Thyroid gland (tissue), 4 donors: ENCODE results near the gene NEK6. TPM values are rescaled to one million over a fixed set of nuclear protein-coding genes. Genes with fewer than 3 reads are reported as not detected.

Source experiments
- DNase-seq, 2 donors: peaks; one replicate each; pipeline ENCODE4 v3.0.0-alpha.2; 2019
- H3K27ac ChIP-seq, 3 donors: fragments of 200-600 bp; sonication (generic); 1 replicate in 2 of 3; 2 replicates in 1 of 3; pipeline ENCODE4 v1.5.1; 2016 to 2019; ENCODE audit warnings: mild to moderate bottlenecking in 1 of 3, moderate library complexity in 1 of 3
- H3K27me3 ChIP-seq: fragments of 200-600 bp; sonication (generic); one replicate; pipeline ENCODE4 v1.5.1; 2019
- H3K36me3 ChIP-seq, 2 donors: fragments of 200-600 bp; sonication (generic); one replicate each; pipeline ENCODE4 v1.5.1; 2016 to 2019
- H3K4me1 ChIP-seq, 2 donors: fragments of 200-600 bp; sonication (generic); one replicate each; pipeline ENCODE4 v1.5.1; 2017 to 2019
- H3K4me3 ChIP-seq, 3 donors: fragments of 200-600 bp; sonication (generic); replicated peaks in 1 of 3; 1 replicate in 2 of 3; 2 replicates in 1 of 3; pipeline ENCODE4 v1.5.1; 2016; ENCODE audit warnings: mild to moderate bottlenecking in 1 of 3
- H3K9me3 ChIP-seq: fragments of 200-600 bp; sonication (generic); one replicate; pipeline ENCODE4 v1.5.1; 2017
- POLR2A ChIP-seq, 2 donors: fragments of 450-650 bp; IDR thresholded peaks; one replicate each; pipeline ENCODE4 v1.6.1; 2017; ENCODE audit warnings: antibody characterized with exemption in 2 of 2, mild to moderate bottlenecking in 2 of 2, moderate library complexity in 1 of 2
- whole genome bisulfite sequencing, 2 donors: methylation state at CpG; one replicate each; pipeline ENCODE4 v1.1.5; 2017; 5-methylcytosine and 5-hydroxymethylcytosine counted together
- intact Hi-C: fragments of 100-400 bp; cut with DNase I; formaldehyde crosslinking; loops from one replicate; pipeline ENCODE4 v1.15.1; 2023
- total RNA-seq, 4 donors: library from RNA; depleted of rRNA; stranded (reverse); fragments of >200 nt; gene quantifications; one replicate each; pipeline ENCODE4 v1.2.3, GENCODE V29; 2016
- TF ChIP-seq, protein P1 (sequence below), 6 experiments: fragments of 200-600 bp in 3 of 6; fragments of 450-650 bp in 3 of 6; sonication (generic) in 3 of 6; IDR thresholded peaks; one replicate each; pipeline ENCODE4 v1.5.1; 2016 to 2019; ENCODE audit warnings: antibody characterized with exemption in 6 of 6, mild to moderate bottlenecking in 2 of 6, inconsistent platforms in 1 of 6, moderate library complexity in 1 of 6

NEK6 gene
- total RNA-seq, 4 donors from 2014 or later: 10.7 to 12.8 (median 11.0) TPM

DNA sequence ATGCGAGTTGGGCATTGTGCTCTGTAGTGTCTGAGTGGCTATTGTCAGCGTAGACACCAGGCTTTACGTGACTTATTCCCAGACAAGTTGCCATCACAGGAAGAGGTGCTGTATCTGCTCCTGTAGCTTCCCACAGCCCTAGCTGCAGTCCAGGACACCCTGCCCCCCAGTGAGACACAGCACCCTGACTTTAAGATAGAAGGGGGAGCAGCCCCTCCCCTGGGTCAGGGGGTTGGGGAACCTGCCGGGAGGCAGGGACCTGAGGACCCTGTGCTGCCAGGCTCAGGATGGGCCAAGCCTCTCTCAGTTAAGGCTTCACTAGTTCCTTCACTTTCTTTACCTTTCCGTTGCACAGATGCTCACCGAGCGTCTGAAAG lies 75.4 kb downstream of the NEK6 start:
- Histone ChIP-seq H3K36me3 (no peaks in the 10 kb centered on the region), H3K9me3 (no peaks in the 10 kb centered on the region), H3K27me3 (no peaks in the 10 kb centered on the region), H3K27ac (no peak overlapping the region), H3K4me3 (no peak overlapping the region), H3K4me1 (no peaks in the 10 kb centered on the region)
- WGBS, 2 donors: 91 to 96% methylated on average over 7 of the region's 7 CpGs
- DNase-seq: no peak
- TF ChIP-seq POLR2A (IDR thresholded peaks at IDR 0.05): no peak
- intact Hi-C loops: no loop called here

DNA sequence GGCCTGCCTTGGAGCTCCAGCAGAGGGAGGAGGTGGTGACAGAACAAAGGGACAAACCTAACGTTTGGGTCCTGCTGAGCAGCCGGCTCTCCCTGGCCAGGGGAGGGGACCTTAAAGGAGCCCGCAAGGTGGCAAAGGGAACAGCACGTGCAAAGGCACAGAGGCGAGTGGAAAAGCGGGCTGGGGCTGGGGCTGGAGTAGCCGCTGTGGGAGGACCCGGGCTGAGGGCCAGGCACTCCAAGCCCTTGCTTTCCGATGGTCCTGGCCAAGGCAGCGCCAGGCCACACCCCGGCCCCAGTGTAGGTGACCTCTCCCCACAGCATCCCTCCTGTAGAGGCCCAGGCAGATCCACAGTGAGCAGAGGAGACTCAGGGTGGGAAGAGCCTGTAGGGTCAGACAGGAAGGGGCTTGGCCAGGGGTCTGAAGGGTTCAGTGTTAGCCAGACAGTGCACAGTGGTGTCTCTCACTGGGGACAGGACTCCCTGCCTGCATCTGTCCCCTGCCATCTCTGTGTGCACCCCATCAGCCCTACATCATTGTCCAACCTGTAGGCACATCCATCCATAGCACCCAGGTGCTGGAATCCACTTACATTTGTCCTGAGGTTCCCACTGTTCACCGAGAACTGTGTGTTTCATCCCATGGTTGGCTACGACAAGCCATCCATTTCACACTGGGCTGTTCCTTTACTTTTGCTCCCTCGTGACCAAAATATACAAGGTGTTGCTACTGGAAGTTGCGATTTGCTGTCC lies 77.0 kb downstream of the NEK6 start:
- H3K9me3 ChIP-seq: no peaks in the 10 kb centered on the region
- intact Hi-C loops: no loop called here
- TF ChIP-seq POLR2A (IDR thresholded peaks at IDR 0.05): no peak
- TF ChIP-seq, protein P1, sequence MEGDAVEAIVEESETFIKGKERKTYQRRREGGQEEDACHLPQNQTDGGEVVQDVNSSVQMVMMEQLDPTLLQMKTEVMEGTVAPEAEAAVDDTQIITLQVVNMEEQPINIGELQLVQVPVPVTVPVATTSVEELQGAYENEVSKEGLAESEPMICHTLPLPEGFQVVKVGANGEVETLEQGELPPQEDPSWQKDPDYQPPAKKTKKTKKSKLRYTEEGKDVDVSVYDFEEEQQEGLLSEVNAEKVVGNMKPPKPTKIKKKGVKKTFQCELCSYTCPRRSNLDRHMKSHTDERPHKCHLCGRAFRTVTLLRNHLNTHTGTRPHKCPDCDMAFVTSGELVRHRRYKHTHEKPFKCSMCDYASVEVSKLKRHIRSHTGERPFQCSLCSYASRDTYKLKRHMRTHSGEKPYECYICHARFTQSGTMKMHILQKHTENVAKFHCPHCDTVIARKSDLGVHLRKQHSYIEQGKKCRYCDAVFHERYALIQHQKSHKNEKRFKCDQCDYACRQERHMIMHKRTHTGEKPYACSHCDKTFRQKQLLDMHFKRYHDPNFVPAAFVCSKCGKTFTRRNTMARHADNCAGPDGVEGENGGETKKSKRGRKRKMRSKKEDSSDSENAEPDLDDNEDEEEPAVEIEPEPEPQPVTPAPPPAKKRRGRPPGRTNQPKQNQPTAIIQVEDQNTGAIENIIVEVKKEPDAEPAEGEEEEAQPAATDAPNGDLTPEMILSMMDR (IDR thresholded peaks at IDR 0.05): no peak
- no peak for DNase-seq
- H3K27ac ChIP-seq: no peak overlapping the region
- no peak overlapping the region for H3K4me3 ChIP-seq
- H3K36me3 ChIP-seq: no peaks in the 10 kb centered on the region
- 88 to 92% methylated on average over 7 to 15 of the region's 15 CpGs for WGBS, 2 donors
- H3K27me3 ChIP-seq: no peaks in the 10 kb centered on the region
- no peaks in the 10 kb centered on the region for H3K4me1 ChIP-seq

DNA sequence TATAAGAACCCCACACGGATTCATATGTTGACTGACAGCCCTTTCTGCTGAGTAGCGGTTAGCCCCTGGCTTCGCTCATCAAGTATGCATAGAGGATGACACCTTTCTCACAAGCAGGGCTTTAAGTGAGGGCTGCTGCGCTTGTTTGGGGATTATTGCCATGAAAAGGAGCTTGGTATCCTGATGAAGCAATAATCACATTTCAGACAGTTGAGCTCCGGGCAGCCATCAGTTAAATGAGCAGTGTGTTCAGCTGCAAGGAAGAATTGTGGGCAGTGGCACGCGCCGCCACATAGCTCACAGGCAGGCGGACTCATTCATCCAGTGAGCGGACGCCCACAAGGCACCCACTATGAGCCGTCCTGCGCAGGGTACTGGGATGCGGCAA lies 77.6 kb downstream of the NEK6 start:
- no peak overlapping the region for H3K4me3 ChIP-seq
- DNase-seq: no peak
- H3K27me3 ChIP-seq: no peaks in the 10 kb centered on the region
- intact Hi-C loops: no loop called here
- no peaks in the 10 kb centered on the region for H3K9me3 ChIP-seq
- WGBS, 2 donors: 87 to 95% methylated on average over 11 to 14 of the region's 14 CpGs
- no peak overlapping the region for H3K27ac ChIP-seq
- TF ChIP-seq POLR2A (IDR thresholded peaks at IDR 0.05): no peak
- TF ChIP-seq, protein P1 (IDR thresholded peaks at IDR 0.05): no peak
- no peaks in the 10 kb centered on the region for H3K36me3 ChIP-seq
- no peaks in the 10 kb centered on the region for H3K4me1 ChIP-seq

DNA sequence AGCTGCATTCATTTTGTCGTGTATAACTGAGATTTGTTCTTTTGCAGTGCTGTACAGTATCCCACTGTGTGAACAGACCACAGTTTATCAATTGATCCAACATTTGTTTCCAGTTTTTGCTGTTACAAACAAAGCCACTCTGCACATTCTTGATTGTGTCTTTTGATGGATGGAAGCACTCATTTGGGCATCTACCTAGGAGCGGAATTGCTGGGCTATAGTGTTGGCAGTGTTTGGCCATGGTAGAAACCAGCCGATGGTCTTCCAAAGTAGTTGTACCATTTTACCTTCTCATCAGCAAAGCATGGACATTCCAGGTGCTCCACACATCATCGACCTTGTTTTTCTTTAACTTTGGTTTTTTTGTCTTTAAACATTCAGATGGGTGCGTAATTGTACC lies 79.8 kb downstream of the NEK6 start:
- no peak overlapping the region for H3K27ac ChIP-seq
- TF ChIP-seq, protein P1 (IDR thresholded peaks at IDR 0.05): no peak
- TF ChIP-seq POLR2A (IDR thresholded peaks at IDR 0.05): no peak
- H3K36me3 ChIP-seq: no peaks in the 10 kb centered on the region
- no peaks in the 10 kb centered on the region for H3K27me3 ChIP-seq
- intact Hi-C loops: no loop called here
- no peaks in the 10 kb centered on the region for H3K9me3 ChIP-seq
- DNase-seq: no peak
- no peak overlapping the region for H3K4me3 ChIP-seq
- peaks cover under 1 to 2% of the 10 kb centered on the region in 2 donors for H3K4me1 ChIP-seq
- WGBS, 2 donors: 99% methylated on average over 5 of the region's 5 CpGs

DNA sequence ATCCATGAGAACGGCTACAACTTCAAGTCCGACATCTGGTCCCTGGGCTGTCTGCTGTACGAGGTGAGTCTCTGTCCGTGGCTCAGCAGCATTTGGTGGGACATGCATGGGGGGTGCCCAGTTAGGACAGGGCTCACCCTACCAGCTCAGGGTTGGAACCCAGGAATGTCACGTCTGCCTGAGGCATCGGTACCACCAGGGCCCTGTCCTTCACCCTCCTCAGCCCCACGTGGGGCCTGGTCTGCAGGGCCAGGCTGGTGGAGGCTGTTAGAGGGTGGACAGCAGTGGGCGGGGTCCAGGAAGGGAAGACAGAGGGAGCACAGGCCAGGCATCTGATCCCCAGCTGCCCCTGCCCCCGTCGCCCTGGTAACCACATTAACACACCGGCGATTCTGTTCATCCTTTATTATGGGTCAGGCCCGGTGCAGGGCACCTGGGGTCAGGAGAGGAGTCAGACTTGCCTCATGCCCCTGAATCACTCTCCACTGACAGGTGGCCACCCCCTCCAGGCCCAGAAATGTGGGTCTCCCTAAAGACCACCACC lies 81.9 kb downstream of the NEK6 start:
- H3K27ac ChIP-seq: no peak overlapping the region
- TF ChIP-seq, protein P1 (IDR thresholded peaks at IDR 0.05): no peak
- H3K9me3 ChIP-seq: no peaks in the 10 kb centered on the region
- DNase-seq: no peak
- peaks cover 4 to 6% of the 10 kb centered on the region in 2 donors for H3K4me1 ChIP-seq
- intact Hi-C loops: no loop called here
- no peaks in the 10 kb centered on the region for H3K36me3 ChIP-seq
- WGBS, 2 donors: 84 to 89% methylated on average over 11 to 13 of the region's 13 CpGs
- H3K4me3 ChIP-seq: no peak overlapping the region
- no peaks in the 10 kb centered on the region for H3K27me3 ChIP-seq
